Naive thymus-derived CD8-positive, alpha-beta T cell (primary cell): ENCODE measurements around the gene PXDN. TPM values are rescaled to one million over a fixed set of nuclear protein-coding genes. Genes with fewer than 3 reads are reported as not detected.
A peak's percentile ranks its signal among the peaks of the same experiment; 100 is the strongest.

Source experiments
- ATAC-seq, 2 donors: fragments of 150-1000 bp; cut with Tn5 transposase in 1 of 2; sonication (Bioruptor Pico), chemical (Tn5 transposase) in 1 of 2; 1 replicate in 1 of 2; 2 replicates in 1 of 2; pipeline ENCODE4 v1.10.0; 2021; ENCODE audit warnings: mild to moderate bottlenecking in 2 of 2, moderate library complexity in 2 of 2
- POLR2A ChIA-PET: fragments of 350-600 bp; sonication (Branson Sonifier 250); formaldehyde crosslinking; loops from one replicate; lab custom pipeline; 2021; ENCODE audit warnings: antibody characterized with exemption; lab: Charles Lee
- DNase-seq, 10 donors: peaks; one replicate each; pipeline versions ENCODE4 v3.0.0 to v3.0.0-alpha.2; 2020 to 2022
- H3K27ac Mint-ChIP-seq, 10 donors: one replicate each; pipeline ENCODE4 v1.8.0; 2020 to 2022; ENCODE audit warnings: mild to moderate bottlenecking in 10 of 10, mixed read lengths in 10 of 10, moderate library complexity in 4 of 10, inconsistent platforms in 1 of 10
- H3K27me3 Mint-ChIP-seq, 5 donors: one replicate each; pipeline ENCODE4 v1.8.0; 2021 to 2022; ENCODE audit warnings: mixed read lengths in 5 of 5
- H3K36me3 Mint-ChIP-seq, 3 donors: one replicate each; pipeline ENCODE4 v1.8.0; 2020 to 2022; ENCODE audit warnings: mixed read lengths in 3 of 3, mild to moderate bottlenecking in 2 of 3, inconsistent platforms in 1 of 3
- H3K4me1 Mint-ChIP-seq, 4 donors: one replicate each; pipeline ENCODE4 v1.8.0; 2021 to 2022; ENCODE audit warnings: mixed read lengths in 4 of 4
- H3K4me3 Mint-ChIP-seq, 10 donors: one replicate each; pipeline ENCODE4 v1.8.0; 2020 to 2022; ENCODE audit warnings: mild to moderate bottlenecking in 10 of 10, mixed read lengths in 10 of 10, moderate library complexity in 6 of 10, inconsistent platforms in 1 of 10
- H3K9me3 Mint-ChIP-seq, 9 donors: one replicate each; pipeline ENCODE4 v1.8.0; 2020 to 2022; ENCODE audit warnings: mixed read lengths in 9 of 9, mild to moderate bottlenecking in 3 of 9, inconsistent platforms in 1 of 9, moderate library complexity in 1 of 9
- polyA plus RNA-seq, 3 donors: library from polyadenylated mRNA; unstranded; fragments of 300-500 nt; fragmentation: Illumina TruSeq; gene quantifications; one replicate each; pipeline ENCODE4 v1.2.3, GENCODE V29; 2021
- total RNA-seq, 8 experiments: library from RNA in 2 of 8; stranded (reverse) in 2 of 8; gene quantifications; one replicate each; pipeline ENCODE4 v1.2.3 and lab custom pipeline; 2021 to 2026

Gene PXDN
- total and polyA plus RNA-seq, 5 experiments from 2014 or later, result 0.42 to 2.0 (median 1.4) TPM

GRCh38 chr2:1676091-1676912, 68.0 kb downstream of the PXDN start:
- DNase-seq (no peak), ATAC-seq (no peak)
- Mint-ChIP-seq H3K27me3 (peaks cover 0 to 13% (median 2%) of the 10 kb centered on the region in 5 donors), H3K36me3 (no peaks in the 10 kb centered on the region), H3K4me3 (no peak overlapping the region), H3K27ac (no peak overlapping the region), H3K9me3 (no peaks in the 10 kb centered on the region), H3K4me1 (peaks cover 0 to 2% (median 0%) of the 10 kb centered on the region in 4 donors)
- POLR2A ChIA-PET, result no interaction called here

DNA sequence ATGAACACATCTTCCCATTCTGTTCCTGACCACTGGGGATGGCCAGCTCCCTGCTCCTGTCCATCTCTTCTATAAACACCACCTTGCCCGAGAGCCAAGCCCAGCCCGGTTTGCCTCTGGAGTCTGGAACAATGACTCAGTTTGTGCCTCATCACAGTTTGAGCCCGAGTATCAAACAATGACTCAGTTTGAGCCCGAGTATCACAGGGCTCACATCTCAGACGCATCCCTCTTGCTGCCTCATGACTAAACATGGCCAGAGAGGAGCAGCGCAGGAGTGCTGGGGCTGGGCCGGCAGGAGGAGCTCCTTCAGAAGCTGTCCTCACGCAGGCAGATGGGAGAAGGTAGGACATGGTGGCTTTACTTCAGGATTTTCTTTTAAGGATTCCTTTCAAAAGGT, 68.7 kb downstream of the PXDN start:
- H3K27ac Mint-ChIP-seq, result no peak overlapping the region
- POLR2A ChIA-PET, result no interaction called here
- ATAC-seq (no peak), DNase-seq (no peak)
- peaks cover 0 to 11% (median 2%) of the 10 kb centered on the region in 5 donors for H3K27me3 Mint-ChIP-seq
- no peaks in the 10 kb centered on the region for H3K9me3 Mint-ChIP-seq
- no peak overlapping the region for H3K4me3 Mint-ChIP-seq
- no peaks in the 10 kb centered on the region for H3K36me3 Mint-ChIP-seq
- H3K4me1 Mint-ChIP-seq, result peaks cover 0 to 2% (median 0%) of the 10 kb centered on the region in 4 donors

- Mint-ChIP-seq H3K27ac (peak overlapping the region in 1 of 10 donors; percentile 6), H3K9me3 (no peaks in the 10 kb centered on the region), H3K4me1 (no peaks in the 10 kb centered on the region), H3K36me3 (no peaks in the 10 kb centered on the region), H3K27me3 (peaks cover 0 to 11% (median 2%) of the 10 kb centered on the region in 5 donors), H3K4me3 (no peak overlapping the region)
- ATAC-seq (no peak), DNase-seq (no peak)
- POLR2A ChIA-PET, result no interaction called here
Observed at GRCh38 chr2:1674766-1675397, 69.4 kb downstream of the PXDN start.

GRCh38 chr2:1674276-1674675, 70.0 kb downstream of the PXDN start:
- Mint-ChIP-seq H3K36me3 (no peaks in the 10 kb centered on the region), H3K4me1 (no peaks in the 10 kb centered on the region), H3K27ac (no peak overlapping the region), H3K4me3 (no peak overlapping the region), H3K27me3 (peaks cover 0 to 11% (median 2%) of the 10 kb centered on the region in 5 donors), H3K9me3 (no peaks in the 10 kb centered on the region)
- DNase-seq (no peak), ATAC-seq (no peak)
- POLR2A ChIA-PET, result no interaction called here

DNA sequence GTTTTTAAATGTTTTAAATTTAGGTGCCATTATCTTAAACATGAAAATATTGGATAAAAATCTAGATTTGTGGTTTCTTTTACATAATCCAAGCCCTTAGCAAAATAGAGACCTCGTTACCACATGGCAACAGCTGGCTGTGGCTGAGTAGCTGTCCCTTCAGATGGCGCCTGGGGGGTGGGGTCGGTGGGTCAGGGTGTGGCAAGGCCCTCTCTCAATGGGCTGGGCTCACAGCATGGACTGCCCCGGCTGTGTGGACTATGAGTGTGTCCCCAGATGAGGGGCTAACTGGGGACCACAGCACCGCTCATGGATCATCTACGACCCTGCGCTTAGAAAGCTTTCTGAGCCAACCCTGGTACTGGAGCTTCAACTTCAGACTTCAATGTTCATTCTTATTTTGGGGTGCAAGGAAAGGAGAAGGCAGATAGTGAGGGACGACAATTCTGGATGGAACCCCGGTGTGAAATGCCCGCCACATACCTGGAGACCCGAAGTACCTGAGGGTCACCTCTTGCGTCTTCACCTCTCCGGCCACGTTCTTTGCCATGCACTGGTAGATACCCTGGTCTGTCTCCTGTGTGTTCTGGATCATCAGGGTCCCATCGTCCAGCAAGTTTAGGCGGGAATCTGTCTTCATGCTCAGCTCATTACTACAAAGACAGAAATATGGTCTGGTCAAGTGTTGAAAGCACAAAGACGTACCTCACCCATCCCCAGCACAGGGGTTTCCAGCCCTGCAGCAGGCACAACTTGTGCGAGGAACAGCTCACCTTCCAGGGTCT, 71.0 kb downstream of the PXDN start:
- Mint-ChIP-seq H3K36me3 (no peaks in the 10 kb centered on the region), H3K27me3 (peaks cover 0 to 14% (median 2%) of the 10 kb centered on the region in 5 donors), H3K9me3 (no peaks in the 10 kb centered on the region), H3K27ac (no peak overlapping the region), H3K4me1 (no peaks in the 10 kb centered on the region), H3K4me3 (no peak overlapping the region)
- ATAC-seq, result no peak
- POLR2A ChIA-PET, result no interaction called here
- DNase-seq, result peak in 1 of 10 donors; percentile 26

DNA sequence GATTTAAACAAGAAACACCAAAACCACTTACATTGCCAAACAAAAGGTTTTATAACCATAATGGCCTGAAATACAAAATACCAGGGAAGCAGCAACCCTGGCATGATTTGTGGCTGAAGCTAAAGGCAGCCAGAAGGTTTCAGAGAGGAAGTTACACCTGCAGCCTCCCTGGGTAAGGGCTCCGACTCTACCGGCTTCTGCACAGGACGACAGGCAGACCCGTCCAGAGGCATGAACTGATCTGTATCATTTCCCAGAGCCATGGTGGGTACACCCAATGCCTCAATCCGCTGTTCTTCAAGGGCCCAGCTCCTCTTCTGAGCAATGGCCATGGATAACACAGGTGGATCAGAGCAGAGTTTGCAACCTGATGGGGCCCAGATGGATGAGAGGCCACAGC, 71.6 kb downstream of the PXDN start:
- Mint-ChIP-seq H3K27ac (no peak overlapping the region), H3K4me3 (no peak overlapping the region), H3K27me3 (peaks cover 0 to 10% (median 0%) of the 10 kb centered on the region in 5 donors), H3K4me1 (no peaks in the 10 kb centered on the region), H3K9me3 (no peaks in the 10 kb centered on the region), H3K36me3 (no peaks in the 10 kb centered on the region)
- POLR2A ChIA-PET, result no interaction called here
- DNase-seq, result peak in 1 of 10 donors; percentile 54
- ATAC-seq, result no peak

GRCh38 chr2:1671916-1672315, 72.4 kb downstream of the PXDN start:
- no peaks in the 10 kb centered on the region for H3K4me1 Mint-ChIP-seq
- H3K4me3 Mint-ChIP-seq, result no peak overlapping the region
- no peak for ATAC-seq
- no peaks in the 10 kb centered on the region for H3K9me3 Mint-ChIP-seq
- H3K27me3 Mint-ChIP-seq, result peaks cover 0 to 12% (median 0%) of the 10 kb centered on the region in 5 donors
- peak in 1 of 10 donors; percentile 30 for DNase-seq
- POLR2A ChIA-PET, result no interaction called here
- H3K36me3 Mint-ChIP-seq, result no peaks in the 10 kb centered on the region
- no peak overlapping the region for H3K27ac Mint-ChIP-seq

DNA sequence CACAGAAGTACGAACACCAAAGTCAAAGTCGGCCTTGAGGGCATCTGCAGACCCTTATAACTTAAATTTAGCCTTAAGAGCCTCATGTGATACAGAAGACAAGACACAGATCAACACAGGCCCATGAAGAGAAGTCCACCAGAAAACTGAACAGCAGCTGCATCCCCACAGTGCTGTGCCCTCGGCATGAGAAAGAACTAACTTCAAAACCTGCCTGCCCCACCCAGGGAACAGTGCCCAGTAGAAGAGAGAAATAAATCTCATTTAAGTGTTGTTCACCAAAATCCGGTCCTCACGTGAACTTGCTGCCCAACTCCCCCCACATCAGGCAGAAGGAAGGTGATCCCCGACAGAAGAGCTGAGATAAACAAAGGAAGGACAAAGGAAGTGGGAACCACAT, 73.7 kb downstream of the PXDN start:
- H3K36me3 Mint-ChIP-seq, result no peaks in the 10 kb centered on the region
- peaks cover 0 to 15% (median under 1%) of the 10 kb centered on the region in 5 donors for H3K27me3 Mint-ChIP-seq
- H3K27ac Mint-ChIP-seq, result no peak overlapping the region
- DNase-seq (no peak), ATAC-seq (no peak)
- no peaks in the 10 kb centered on the region for H3K9me3 Mint-ChIP-seq
- no peaks in the 10 kb centered on the region for H3K4me1 Mint-ChIP-seq
- POLR2A ChIA-PET, result no interaction called here
- no peak overlapping the region for H3K4me3 Mint-ChIP-seq

DNA sequence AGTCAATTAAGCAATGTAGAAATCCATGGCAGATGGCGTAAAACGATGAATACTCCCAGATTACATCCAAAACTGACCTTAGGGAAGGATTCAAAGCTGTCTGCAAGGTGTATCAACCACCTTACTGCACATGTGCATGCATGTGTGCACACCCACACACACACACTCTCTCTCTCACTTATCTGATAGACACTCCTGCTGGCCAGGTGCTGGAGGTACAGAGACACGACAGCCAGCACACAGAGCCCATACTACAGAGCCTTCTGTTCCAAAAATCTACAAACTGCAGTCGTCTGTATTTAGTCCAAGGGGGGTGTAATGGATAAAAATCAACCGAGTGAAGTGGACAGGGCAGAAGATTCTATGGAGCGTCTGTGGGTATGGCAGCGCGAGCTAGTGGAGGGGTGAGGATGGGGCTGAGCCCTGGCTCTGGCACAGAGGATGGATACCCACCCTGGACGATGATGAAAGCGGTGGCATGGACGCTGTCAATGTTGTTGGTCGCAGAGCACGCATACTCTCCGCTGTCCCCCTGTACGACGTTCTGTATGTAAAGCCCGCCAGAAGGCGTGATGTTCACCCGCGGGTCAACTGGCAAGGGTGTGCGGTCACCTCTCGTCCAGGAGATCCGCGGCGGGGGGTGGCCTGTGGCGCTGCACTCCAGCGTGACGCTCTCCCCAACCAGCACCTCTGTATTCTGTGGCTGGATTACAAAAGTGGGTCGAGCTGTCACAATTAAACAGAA, 78.4 kb downstream of the PXDN start:
- H3K9me3 Mint-ChIP-seq, result no peaks in the 10 kb centered on the region
- peaks cover 0 to 22% (median 3%) of the 10 kb centered on the region in 5 donors for H3K27me3 Mint-ChIP-seq
- DNase-seq (no peak), ATAC-seq (no peak)
- H3K36me3 Mint-ChIP-seq, result no peaks in the 10 kb centered on the region
- H3K4me1 Mint-ChIP-seq, result peaks cover 0 to 2% (median 0%) of the 10 kb centered on the region in 4 donors
- H3K4me3 Mint-ChIP-seq, result no peak overlapping the region
- POLR2A ChIA-PET, result no interaction called here
- no peak overlapping the region for H3K27ac Mint-ChIP-seq

GRCh38 chr2:1664698-1665097, 79.6 kb downstream of the PXDN start:
- H3K4me1 Mint-ChIP-seq, result peaks cover 0 to 2% (median 0%) of the 10 kb centered on the region in 4 donors

DNA sequence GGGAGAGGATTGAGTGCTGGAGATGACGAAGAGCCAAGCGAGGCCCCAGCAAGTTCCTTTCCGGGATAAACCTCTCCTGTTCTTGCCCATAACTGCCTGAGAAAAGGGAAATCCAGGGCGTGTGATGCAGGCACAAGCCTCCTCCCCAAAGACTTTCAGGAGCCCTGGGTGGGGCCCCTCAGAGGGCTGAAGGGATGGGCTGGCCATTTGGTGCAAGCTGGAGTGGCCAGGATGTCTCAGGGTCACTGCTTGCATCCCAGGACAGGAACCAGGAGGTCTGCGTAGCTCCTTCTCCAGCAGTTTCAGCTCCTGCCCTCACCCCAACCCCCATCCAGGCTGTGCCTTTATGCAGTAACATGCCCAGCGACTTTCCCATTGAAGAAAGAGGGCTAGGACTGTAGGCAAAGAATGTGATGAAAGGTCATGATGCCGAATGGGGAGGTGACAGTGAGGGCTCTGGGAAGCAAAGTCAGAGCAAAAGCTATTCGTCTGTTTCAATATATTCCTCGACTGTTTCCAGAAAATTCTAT, 80.2 kb downstream of the PXDN start:
- no peak for DNase-seq
- Mint-ChIP-seq H3K4me3 (no peak overlapping the region), H3K4me1 (peaks cover 0 to 2% (median 0%) of the 10 kb centered on the region in 4 donors), H3K27ac (no peak overlapping the region), H3K9me3 (no peaks in the 10 kb centered on the region), H3K27me3 (peaks cover 0 to 27% (median 3%) of the 10 kb centered on the region in 5 donors), H3K36me3 (no peaks in the 10 kb centered on the region)
- POLR2A ChIA-PET, result no interaction called here
- ATAC-seq, result no peak

More at GRCh38 chr2:1664698-1665097, 79.6 kb downstream of the PXDN start:
- H3K27ac Mint-ChIP-seq, result no peak overlapping the region
- peaks cover 0 to 26% (median 3%) of the 10 kb centered on the region in 5 donors for H3K27me3 Mint-ChIP-seq
- DNase-seq (no peak), ATAC-seq (no peak)
- POLR2A ChIA-PET, result no interaction called here
- H3K4me3 Mint-ChIP-seq, result no peak overlapping the region
- H3K36me3 Mint-ChIP-seq, result no peaks in the 10 kb centered on the region
- H3K9me3 Mint-ChIP-seq, result no peaks in the 10 kb centered on the region

DNA sequence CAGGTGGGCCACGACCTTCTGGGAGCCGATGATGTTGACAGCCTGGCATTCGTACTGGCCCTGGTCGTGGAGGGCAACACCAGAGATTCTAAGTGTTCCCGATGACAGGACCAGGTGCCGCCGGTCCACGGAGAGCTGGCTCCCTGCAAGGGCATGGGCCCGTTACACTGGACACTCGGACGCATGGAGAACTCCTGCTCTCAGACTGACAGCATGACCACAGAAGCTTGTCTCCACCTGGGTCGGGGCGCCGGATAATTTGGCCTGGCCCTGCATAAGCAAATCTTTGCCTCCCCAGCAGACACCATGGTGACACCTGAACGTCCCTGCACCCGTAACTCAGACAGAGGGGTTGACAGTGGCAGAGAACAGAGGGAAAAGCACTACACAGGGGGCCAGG, 80.7 kb downstream of the PXDN start:
- ATAC-seq (no peak), DNase-seq (no peak)
- H3K4me1 Mint-ChIP-seq, result peaks cover 0 to 3% (median 0%) of the 10 kb centered on the region in 4 donors
- H3K9me3 Mint-ChIP-seq, result no peaks in the 10 kb centered on the region
- POLR2A ChIA-PET, result no interaction called here
- H3K4me3 Mint-ChIP-seq, result no peak overlapping the region
- peaks cover 0 to 30% (median 7%) of the 10 kb centered on the region in 5 donors for H3K27me3 Mint-ChIP-seq
- no peaks in the 10 kb centered on the region for H3K36me3 Mint-ChIP-seq
- no peak overlapping the region for H3K27ac Mint-ChIP-seq
